Kidney (tissue), 22 donors: Measurements from ENCODE around the gene SMARCAD1. TPM values are rescaled to one million over a fixed set of nuclear protein-coding genes. Genes with fewer than 3 reads are reported as not detected.

ENCODE experiments used
- DNase-seq, 5 donors: peaks; one replicate each; pipeline ENCODE4 v3.0.0-alpha.2; 2013 to 2020
- FAIRE-seq: peaks from 2 replicates; lab custom pipeline; 2012; peaks lifted over from hg19 to GRCh38; lab: Jason Lieb, UNC
- H3K27ac ChIP-seq, 2 donors: one replicate each; pipeline ENCODE4 v1.7.0; 2013; ENCODE audit warnings: low read depth in 2 of 2, low read length in 2 of 2, inconsistent platforms in 1 of 2
- H3K27me3 ChIP-seq: one replicate; pipeline ENCODE4 v1.7.1; 2013; ENCODE audit warnings: low read length, inconsistent platforms; ENCODE audit not compliant: control insufficient read depth, insufficient read depth
- H3K36me3 ChIP-seq, 3 donors: one replicate each; pipeline versions ENCODE4 v1.7.0 to v1.7.1; 2013; ENCODE audit warnings: low read length in 3 of 3, control low read depth in 1 of 3, inconsistent platforms in 1 of 3; ENCODE audit not compliant: insufficient read depth in 3 of 3, control insufficient read depth in 2 of 3
- H3K4me1 ChIP-seq, 3 donors: one replicate each; pipeline versions ENCODE4 v1.7.0 to v1.7.1; 2013; ENCODE audit warnings: low read length in 3 of 3, inconsistent platforms in 1 of 3, low read depth in 1 of 3; ENCODE audit not compliant: control insufficient read depth in 2 of 3, insufficient read depth in 2 of 3
- H3K4me3 ChIP-seq, 3 donors: one replicate each; pipeline versions ENCODE4 v1.7.0 to v1.8.1; 2013; ENCODE audit warnings: low read length in 3 of 3, control low read depth in 1 of 3, inconsistent platforms in 1 of 3
- H3K9ac ChIP-seq, 3 donors: one replicate each; pipeline versions ENCODE4 v1.7.0 to v1.7.1; 2013; ENCODE audit warnings: low read length in 3 of 3, control low read depth in 1 of 3, inconsistent platforms in 1 of 3
- H3K9me3 ChIP-seq, 3 donors: one replicate each; pipeline versions ENCODE4 v1.7.0 to v1.7.1; 2013; ENCODE audit warnings: low read length in 3 of 3, control low read depth in 1 of 3, inconsistent platforms in 1 of 3; ENCODE audit not compliant: control insufficient read depth in 2 of 3, insufficient read depth in 1 of 3
- intact Hi-C: fragments of 100-400 bp; cut with DNase I; formaldehyde crosslinking; loops from one replicate; pipeline ENCODE4 v1.11.1; 2022
- long read RNA-seq, 10 donors: library from polyadenylated mRNA in 1 of 10; unstranded in 1 of 10; transcript quantifications; one replicate each; pipeline ENCODE4 v2.0.0 and lab custom pipeline, GENCODE V29; 2021 to 2026
- polyA plus RNA-seq: library from polyadenylated mRNA; stranded (reverse); fragments of 350-450 nt; fragmentation: Illumina TruSeq; extraction: RNeasy Lipid Tissue Mini Kit (QIAGEN cat#74804); gene quantifications from one replicate; pipeline ENCODE4 v1.2.3, GENCODE V29; 2014; ENCODE audit warnings: low read depth, low replicate concordance; ENCODE audit not compliant: insufficient read depth
- total RNA-seq: library from RNA; stranded (reverse); fragmentation: NEBNext Ultra II Directional; extraction: Animal tissue kit (Norgen Biotek cat#: 25700); gene quantifications from one replicate; pipeline ENCODE4 v1.2.1, GENCODE V29; 2021
- TF ChIP-seq, protein P1 (sequence below): IDR thresholded peaks from 3 replicates; pipeline ENCODE4 v1.5.1; 2012; ENCODE audit warnings: mild to moderate bottlenecking, moderate library complexity, borderline replicate concordance; ENCODE audit not compliant: insufficient read depth; ENCODE audit errors: extremely low read depth
- donor health status: control.
- donor health status: control.
- donor health status: control.
- donor health status: control.
- donor health status: control.
- donor health status: DM: yes; HTN: yes; CAD: no.
- donor health status: Normal renal cell carcinoma (clear cell type).

Gene SMARCAD1, protein sequence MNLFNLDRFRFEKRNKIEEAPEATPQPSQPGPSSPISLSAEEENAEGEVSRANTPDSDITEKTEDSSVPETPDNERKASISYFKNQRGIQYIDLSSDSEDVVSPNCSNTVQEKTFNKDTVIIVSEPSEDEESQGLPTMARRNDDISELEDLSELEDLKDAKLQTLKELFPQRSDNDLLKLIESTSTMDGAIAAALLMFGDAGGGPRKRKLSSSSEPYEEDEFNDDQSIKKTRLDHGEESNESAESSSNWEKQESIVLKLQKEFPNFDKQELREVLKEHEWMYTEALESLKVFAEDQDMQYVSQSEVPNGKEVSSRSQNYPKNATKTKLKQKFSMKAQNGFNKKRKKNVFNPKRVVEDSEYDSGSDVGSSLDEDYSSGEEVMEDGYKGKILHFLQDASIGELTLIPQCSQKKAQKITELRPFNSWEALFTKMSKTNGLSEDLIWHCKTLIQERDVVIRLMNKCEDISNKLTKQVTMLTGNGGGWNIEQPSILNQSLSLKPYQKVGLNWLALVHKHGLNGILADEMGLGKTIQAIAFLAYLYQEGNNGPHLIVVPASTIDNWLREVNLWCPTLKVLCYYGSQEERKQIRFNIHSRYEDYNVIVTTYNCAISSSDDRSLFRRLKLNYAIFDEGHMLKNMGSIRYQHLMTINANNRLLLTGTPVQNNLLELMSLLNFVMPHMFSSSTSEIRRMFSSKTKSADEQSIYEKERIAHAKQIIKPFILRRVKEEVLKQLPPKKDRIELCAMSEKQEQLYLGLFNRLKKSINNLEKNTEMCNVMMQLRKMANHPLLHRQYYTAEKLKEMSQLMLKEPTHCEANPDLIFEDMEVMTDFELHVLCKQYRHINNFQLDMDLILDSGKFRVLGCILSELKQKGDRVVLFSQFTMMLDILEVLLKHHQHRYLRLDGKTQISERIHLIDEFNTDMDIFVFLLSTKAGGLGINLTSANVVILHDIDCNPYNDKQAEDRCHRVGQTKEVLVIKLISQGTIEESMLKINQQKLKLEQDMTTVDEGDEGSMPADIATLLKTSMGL
- 28.9 TPM for total RNA-seq
- polyA plus RNA-seq: 7.4 TPM
- long read RNA-seq, donor 1, partial matches to known transcripts: 12 of 12 reads
- long read RNA-seq, donor 1, other reads (novel, unspliced or antisense): 0 of 12 reads
- long read RNA-seq, donor 2: 0 reads
- long read RNA-seq, donor 3, partial matches to known transcripts: 15 of 15 reads
- long read RNA-seq, donor 3, other reads (novel, unspliced or antisense): 0 of 15 reads
- long read RNA-seq, donor 4, full-length matches to known transcripts: 1 of 1 reads
- long read RNA-seq, donor 4, partial matches to known transcripts: 0 of 1 reads
- long read RNA-seq, donor 4, other reads (novel, unspliced or antisense): 0 of 1 reads
- long read RNA-seq, donor 5, full-length matches to known transcripts: 1 of 1 reads
- long read RNA-seq, donor 5, partial matches to known transcripts: 0 of 1 reads
- long read RNA-seq, donor 5, other reads (novel, unspliced or antisense): 0 of 1 reads
- long read RNA-seq, donor 6, full-length matches to known transcripts: 2 of 2 reads
- long read RNA-seq, donor 6, partial matches to known transcripts: 0 of 2 reads
- long read RNA-seq, donor 6, other reads (novel, unspliced or antisense): 0 of 2 reads
- long read RNA-seq, donor 7, full-length matches to known transcripts: 5 of 12 reads
- long read RNA-seq, donor 7, partial matches to known transcripts: 4 of 12 reads
- long read RNA-seq, donor 7, other reads (novel, unspliced or antisense): 3 of 12 reads
- long read RNA-seq, donor 8, full-length matches to known transcripts: 2 of 25 reads
- long read RNA-seq, donor 8, partial matches to known transcripts: 23 of 25 reads
- long read RNA-seq, donor 8, other reads (novel, unspliced or antisense): 0 of 25 reads
- long read RNA-seq, donor 9: 0 reads
- long read RNA-seq, donor 10: 0 reads

DNA sequence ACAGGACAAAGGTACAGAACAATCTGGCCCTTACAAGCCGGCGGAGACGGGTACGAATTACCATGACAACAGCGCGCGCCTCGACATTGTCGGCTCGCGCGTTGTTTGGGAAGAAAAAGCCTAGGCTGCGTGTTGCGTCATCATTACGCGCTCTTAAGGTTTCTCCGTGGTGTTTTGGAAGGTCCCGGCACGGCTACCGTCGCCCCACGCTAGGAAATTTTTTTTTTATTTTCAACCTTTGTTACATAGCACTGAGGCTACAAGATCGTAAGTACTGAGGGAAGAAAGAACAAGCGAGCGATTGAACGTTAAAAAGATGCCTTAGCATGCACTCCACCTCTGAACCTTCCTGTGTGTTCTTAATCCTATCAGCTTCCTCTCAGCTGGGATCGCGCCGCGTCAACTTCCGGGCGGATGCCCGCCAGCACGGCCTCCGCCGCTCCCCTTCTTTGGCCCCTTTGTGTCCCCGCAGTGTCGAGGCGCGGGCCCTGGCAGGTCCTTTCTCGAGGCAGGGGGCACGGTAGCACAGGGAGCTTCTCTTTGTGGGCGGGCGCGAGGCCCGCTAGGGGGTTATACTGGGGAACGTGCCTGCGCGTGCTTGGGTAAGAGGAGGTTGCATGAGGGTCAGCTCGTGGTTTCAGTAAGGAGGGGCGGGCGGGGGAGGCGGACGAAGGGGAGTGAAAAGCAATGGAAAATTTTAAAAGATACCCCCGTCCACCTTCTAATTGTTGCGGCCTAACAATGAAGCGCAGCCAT is at the start of gene SMARCAD1:
SMARCAD1 (plus strand) TSS at position 397 of the 756 bp plus-strand sequence. CDS start 530 bp downstream, outside the sequence.
- TF ChIP-seq, protein P1, sequence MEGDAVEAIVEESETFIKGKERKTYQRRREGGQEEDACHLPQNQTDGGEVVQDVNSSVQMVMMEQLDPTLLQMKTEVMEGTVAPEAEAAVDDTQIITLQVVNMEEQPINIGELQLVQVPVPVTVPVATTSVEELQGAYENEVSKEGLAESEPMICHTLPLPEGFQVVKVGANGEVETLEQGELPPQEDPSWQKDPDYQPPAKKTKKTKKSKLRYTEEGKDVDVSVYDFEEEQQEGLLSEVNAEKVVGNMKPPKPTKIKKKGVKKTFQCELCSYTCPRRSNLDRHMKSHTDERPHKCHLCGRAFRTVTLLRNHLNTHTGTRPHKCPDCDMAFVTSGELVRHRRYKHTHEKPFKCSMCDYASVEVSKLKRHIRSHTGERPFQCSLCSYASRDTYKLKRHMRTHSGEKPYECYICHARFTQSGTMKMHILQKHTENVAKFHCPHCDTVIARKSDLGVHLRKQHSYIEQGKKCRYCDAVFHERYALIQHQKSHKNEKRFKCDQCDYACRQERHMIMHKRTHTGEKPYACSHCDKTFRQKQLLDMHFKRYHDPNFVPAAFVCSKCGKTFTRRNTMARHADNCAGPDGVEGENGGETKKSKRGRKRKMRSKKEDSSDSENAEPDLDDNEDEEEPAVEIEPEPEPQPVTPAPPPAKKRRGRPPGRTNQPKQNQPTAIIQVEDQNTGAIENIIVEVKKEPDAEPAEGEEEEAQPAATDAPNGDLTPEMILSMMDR: no peak
- no peaks in the 10 kb centered on the region for H3K9me3 ChIP-seq
- no peaks in the 10 kb centered on the region for H3K27me3 ChIP-seq
- peaks cover 7 to 9% (median 8%) of the 10 kb centered on the region in 3 donors for H3K4me1 ChIP-seq
- peaks cover 0 to 3% (median 0%) of the 10 kb centered on the region in 3 donors for H3K36me3 ChIP-seq
- DNase-seq: peak; percentile 95 to 99 (median 96)
- peak within 1 kb of the TSS; percentile 77 to 100 (median 96) for H3K9ac ChIP-seq
- peak within 1 kb of the TSS; percentile 94 to 100 (median 99) for H3K4me3 ChIP-seq
- FAIRE-seq: peak; percentile 91
- peak within 1 kb of the TSS; percentile 86 to 94 for H3K27ac ChIP-seq
- intact Hi-C loops: no loop called here

DNA sequence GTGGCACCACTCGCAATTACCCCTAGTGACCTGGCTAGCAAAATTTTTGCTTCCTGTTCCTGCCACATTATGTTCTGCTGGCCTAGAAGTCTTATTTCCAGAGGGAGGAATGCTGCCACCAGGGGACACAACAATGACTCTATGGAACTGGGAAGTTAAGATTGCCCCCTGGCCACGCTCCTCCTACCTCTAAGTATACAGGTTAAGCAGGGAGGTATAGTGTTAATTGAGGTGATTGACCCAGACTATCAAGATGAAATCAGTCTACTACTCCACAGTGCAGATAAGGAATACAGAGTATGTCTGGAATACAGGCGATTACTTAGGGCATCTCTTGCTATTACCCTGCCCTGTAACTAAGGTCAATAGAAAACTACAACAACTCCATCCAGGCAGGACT is 48.8 kb upstream of the SMARCAD1 start:
- no peak overlapping the region for H3K27ac ChIP-seq
- H3K36me3 ChIP-seq: no peaks in the 10 kb centered on the region
- DNase-seq (no peak), FAIRE-seq (no peak)
- H3K27me3 ChIP-seq: no peaks in the 10 kb centered on the region
- no peaks in the 10 kb centered on the region for H3K9me3 ChIP-seq
- no peaks in the 10 kb centered on the region for H3K4me1 ChIP-seq
- H3K4me3 ChIP-seq: no peak overlapping the region
- intact Hi-C loops: no loop called here
- no peak overlapping the region for H3K9ac ChIP-seq
- TF ChIP-seq, protein P1: no peak
